CD4-positive, alpha-beta T cell treated with Interleukin-6 at 100 ng/mL for 8 hours (primary cell): ENCODE data around the gene DPYSL4.

Experiments used
- DNase-seq: peaks from one replicate; pipeline ENCODE4 v3.0.0-alpha.2; 2020; ENCODE audit warnings: mixed read lengths, low spot score

The DPYSL4 gene

DNA sequence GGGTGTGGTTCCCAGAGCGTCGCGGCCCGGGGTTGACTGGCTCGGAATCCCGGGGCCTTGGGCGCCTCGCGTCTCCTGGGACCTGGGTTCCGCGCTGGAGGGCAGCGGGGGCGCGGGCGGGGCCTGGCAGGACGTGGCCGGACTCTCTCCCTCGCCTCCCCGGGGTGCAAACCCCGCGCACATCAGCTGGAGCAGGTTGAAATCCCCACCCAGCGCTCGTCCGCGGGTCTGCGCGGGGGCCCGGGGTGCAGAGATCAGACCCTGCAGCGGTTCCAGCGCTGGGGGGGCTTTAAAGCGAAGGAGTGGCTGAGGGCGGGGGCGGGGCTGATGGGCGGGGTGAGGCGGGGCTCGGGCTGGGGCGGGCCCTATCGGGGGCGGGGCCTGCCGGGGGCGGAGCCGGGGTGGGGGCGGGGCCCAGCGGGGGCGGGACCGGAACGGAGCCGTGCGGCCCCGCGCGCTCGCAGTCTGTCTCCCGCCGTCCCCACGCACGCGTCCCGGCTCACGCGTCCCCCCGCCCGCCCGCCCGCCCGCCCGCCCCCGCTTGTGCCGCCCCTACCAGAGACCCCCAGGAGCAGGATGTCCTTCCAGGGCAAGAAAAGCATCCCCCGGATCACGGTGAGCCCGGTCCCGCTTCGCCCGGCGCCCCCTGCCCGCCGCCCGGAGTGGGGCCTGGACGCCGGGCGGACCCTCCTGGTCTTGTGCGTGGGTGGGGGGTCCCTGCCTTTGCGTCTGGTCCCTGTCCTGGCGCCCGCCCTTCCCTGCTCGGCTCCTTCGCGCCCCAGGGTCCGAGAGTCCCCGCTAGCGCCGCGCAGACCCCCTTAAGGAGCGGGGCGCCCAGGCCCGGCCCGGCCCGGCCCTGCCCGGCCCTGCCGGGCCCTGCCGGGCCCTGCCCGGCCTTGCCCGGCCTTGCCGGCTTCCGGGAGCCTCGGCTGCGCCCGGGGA, at the start of gene DPYSL4:
Gene DPYSL4 (plus strand): TSS at position 461 of the 942 bp plus-strand sequence. CDS start 116 bp downstream, at position 577.
- DNase-seq: peak; percentile 40

DNA sequence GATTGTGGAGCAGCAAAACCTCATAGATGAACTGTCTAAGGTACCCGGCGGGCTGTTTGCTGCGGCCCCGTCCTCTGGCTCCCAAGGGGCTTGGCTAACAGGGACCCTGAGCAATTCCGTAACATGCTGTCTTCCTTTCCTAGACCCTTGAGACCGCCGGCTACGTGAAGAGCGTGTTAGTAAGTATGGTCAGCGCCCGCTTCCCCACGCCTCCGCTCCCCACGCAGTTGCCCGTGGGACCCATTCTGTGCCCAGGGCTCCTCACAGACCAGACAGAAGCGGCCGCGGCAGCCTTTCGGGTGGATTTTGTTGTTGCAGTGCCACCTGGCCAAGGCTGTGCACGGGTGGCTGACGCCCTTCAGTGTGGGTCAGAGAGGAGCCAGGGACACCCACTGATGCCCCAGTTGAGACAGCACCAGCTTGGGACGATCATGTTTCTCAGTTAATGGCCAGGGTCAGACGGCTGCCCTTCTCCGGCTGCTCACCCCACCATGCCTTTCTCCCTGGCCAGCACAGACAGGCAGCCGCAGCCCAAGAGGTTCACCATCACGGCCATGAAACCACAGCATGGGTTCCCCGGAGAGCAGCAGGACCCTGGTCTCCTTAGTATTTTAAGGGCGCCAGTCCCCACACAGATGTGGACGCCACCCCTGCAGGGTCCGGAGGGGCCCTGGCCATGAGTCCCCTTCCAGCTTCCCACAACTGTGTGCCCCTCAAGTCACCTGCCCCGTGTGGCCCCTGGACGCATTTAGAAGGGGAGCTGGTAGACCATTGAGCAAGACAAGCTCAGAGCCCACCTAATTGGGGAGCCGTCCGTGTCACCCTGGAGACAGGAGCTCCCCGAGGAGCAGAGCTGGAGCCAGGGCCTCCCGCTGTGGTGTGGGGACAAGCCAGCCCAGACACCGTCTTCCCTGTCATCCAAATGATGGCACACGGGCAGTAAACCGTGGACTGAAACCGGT, 49.4 kb upstream of the DPYSL4 start:
- DNase-seq: no peak

DNA sequence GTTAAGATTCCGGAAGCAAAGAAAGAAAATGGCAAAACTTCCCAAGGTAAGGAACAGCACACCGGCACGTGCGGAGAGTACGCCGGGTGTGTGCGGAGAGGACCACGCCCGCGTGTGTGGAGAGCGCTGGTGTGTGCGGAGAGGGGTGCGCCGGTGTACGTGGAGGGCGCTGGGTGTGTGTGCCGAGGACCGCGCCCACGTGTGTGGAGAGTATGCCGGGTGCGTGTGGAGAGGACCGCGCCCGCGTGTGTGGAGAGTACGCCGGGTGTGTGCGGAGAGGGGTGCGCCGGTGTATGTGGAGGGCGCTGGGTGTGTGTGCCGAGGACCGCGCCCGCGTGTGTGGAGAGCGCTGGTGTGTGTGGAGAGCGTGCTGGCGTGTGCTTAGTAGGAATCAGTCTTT, 48.6 kb upstream of the DPYSL4 start:
- no peak for DNase-seq

DNA sequence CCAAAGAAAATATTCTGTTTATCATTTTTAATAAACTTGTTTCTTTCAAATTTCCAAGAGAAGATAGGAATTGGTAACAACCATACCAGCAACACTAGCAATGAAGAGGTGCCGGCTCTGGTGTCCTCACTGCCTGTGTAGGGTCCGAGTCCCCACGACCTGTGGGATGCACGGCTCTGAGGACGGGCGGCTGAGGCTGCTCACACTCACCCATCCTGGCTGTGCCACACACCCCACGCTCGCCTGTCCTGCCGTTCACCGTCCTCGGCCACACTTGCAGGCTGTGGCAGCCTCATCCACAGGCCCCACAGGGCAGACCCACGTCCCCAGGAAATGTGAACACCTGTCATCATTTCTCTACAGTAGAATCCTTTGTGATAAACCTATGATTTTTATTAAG, 48.2 kb upstream of the DPYSL4 start:
- no peak for DNase-seq

DNA sequence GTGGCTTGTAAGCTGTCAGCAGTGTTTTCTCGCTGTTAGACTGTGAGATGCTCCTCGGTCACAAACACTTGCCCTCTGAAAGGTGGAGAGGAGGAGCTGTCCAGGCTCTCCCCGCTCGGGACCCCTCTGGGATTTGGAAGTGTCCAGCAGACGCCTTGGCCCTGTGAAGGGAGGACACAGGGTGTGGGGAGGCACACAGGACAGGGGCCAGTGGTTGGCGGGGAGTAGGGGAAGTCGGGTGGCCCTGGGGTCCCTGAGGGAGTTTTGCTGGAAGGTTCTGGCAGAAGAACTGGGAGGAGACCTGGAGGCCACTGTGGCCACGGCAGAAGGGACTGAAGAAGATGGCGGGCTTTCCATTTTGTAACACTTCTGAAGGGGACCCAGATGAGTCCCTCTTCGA, 47.2 kb upstream of the DPYSL4 start:
- no peak for DNase-seq

DNA sequence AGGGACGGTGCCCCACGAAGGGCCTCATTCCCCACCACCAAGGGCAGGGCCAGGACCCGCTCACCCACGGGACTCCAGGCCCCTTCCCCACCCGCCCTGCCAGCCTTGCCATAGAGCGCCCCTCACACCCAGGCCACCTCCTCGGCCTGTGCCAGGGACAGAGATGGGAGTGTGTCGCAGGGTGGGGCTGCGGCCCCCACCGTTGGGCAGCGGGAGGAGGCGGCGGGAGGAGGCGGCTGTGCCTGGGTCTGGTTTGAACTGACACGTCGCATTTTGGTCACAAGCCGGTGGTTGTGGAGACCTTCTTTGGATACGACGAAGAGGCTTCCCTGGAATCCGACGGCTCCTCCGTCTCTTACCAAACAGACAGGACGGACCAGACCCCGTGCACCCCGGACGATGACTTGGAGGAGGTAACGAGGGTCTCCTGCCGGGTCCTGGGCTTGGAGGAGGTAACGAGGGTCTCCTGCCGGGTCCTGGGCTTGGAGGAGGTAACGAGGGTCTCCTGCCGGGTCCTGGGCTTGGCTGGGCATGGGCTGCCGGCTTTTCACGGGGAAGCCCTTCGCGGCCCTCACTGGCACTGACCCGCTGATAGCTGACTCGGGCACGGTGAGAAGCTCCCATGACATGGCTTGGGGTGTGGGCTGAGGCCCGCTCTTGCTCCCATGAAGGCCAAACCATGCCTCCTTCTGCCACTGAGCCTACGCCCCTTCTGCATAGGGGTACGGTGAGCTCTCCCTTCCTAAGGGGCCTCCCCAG, 46.4 kb upstream of the DPYSL4 start:
- DNase-seq: no peak

DNA sequence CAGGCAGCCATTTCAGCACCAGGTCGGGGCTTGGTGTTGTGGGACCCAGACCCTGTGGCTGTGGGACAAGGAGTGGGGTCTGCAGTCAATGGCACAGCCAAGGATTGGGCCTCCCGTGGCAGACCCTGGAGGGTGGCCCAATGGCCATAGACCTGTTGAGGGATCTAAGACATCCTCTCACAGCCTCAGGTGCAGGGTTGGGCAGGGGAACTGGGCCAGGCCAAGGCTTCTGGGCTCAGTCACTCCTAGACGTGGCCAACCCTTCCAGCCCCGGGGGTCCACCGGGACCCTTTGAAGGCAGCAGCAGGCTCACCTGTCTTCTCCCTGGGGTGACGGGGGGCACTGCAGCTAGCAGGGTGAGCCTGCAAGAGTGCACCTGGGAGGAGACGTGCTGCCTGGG, 45.7 kb upstream of the DPYSL4 start:
- DNase-seq: no peak

DNA sequence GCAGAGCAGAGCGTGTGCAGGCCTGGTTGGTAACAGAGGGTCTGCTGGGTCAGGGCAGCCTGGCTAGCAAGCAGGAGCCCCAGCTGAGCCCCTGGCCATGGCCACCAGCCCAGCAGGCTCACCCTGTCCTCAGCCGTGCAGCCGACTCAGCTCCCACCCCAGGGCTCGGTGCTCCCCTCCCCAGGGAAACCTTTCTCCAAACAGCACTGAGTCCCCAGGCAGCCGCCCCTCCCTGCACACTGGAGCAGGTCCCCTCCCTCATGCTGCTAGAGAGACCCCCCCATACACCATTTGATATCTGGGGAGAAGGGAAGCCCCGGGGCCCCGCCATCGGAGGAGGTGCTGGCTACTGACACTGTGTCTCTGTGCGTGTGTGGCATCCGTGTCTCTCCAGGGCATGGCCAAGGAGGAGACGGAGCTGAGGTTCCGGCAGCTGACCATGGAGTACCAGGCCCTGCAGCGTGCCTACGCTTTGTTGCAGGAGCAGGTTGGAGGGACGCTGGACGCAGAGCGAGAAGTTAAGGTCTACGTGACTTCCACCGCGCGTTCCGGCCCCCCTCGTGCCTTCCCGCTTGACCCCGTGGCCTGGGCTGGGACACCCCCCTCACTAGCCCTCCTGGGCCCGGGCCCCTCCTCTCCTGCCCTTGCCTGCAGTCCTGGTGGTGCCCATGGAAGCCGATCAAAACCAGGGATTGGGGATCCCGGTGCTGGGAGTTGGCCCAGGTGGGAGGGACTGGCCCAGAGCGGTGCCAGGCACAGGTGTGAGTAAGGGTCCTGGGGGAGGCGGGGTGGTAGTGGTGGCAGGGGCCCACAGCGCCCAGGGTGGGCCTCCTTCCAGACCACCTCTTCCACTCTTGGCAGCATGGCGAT, 45.0 kb upstream of the DPYSL4 start:
- DNase-seq: no peak

DNA sequence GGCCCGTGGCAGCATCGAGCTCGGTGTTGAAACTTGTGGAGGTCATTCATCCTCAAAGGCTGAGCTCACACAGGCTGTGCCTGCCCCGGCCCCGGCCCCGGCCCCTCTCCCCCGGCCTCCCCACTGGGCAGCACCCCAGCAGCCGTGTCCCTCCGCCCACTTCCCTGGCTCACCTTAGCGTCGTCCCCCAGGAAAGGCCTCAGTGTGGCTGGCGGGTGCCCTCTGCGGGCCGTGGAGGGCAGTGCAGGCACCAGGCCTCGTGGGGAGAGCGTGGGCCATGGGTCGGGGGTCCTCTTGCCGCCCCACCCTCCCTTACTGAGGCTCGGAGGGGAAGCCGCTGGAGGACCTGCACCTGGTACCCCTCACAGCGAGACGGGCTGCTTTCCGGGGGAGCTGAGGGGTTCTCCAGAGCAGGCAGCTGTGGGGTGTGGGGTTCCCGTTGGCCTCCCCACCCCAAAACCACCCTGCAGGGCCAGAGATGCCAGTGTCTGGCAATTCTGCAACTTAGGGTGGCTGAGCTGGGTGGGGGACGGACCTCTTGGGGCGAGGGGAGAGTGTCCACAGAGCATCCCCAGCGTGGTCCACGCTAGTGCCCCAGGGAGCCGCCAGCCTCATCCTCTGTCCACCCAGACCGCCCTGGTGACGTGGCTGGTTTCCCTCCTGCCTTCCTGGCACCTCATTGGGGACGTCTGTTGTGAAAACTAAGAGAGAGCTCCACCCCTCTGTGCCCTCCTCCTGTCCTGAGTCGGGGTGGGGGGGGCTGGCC, 44.2 kb upstream of the DPYSL4 start:
- peak; percentile 42 for DNase-seq

DNA sequence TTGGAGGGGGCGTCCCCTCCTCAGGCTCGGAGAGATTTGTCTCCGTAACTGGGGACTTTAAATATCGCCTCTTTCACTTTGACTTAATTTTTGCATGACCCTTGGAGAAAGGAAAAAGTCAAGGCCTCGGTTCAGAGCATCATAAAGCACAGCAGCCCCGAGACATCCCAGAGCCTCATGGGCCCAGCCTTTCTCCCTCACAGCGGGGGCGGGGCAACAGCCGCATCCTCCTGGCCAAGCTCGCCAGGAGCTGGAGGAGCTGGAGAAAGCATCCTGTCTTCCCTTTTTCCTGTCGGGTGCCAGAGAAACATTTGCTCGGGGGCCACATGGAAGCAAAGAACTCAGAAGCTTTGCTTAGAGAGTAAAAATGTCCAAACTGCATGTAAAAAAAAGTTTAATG, 43.6 kb upstream of the DPYSL4 start:
- no peak for DNase-seq

DNA sequence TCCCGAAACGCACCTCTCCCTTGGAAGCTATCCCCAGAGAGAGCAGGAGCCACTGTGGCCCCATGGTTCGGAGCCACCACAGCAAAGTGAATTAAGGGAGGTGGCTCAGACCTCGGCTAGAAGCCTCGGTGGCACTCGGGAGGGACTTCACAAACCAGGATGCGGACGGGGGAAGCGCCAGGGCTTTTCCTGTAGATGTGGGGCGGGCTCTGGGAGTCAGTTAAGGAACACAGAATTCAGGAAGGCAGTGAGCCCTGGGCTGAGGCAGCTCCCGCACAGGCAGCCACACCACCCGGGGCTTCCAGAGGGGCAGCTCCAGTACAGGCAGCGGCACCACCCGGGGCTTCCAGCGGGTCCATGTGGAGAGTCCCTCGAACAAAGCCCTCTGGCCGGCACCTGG, 42.7 kb upstream of the DPYSL4 start:
- no peak for DNase-seq

DNA sequence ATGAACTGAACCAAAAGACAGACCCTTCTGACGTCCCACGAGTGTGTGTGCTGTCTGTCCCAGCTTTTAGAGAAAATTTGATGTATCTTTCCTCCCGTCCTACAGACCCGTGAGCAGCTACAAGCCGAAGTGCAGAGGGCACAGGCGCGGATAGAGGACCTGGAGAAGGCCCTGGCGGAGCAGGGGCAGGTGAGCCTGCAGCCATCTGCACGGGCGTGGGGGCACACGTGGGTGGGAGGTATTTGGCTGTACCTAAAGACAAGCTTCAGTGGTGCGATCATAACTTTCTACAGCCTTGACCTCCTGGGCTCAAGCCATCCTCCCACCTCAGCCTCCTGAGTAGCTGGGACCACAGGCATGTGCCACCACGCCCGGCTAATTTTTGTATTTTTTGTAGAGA, 41.7 kb upstream of the DPYSL4 start:
- no peak for DNase-seq

DNA sequence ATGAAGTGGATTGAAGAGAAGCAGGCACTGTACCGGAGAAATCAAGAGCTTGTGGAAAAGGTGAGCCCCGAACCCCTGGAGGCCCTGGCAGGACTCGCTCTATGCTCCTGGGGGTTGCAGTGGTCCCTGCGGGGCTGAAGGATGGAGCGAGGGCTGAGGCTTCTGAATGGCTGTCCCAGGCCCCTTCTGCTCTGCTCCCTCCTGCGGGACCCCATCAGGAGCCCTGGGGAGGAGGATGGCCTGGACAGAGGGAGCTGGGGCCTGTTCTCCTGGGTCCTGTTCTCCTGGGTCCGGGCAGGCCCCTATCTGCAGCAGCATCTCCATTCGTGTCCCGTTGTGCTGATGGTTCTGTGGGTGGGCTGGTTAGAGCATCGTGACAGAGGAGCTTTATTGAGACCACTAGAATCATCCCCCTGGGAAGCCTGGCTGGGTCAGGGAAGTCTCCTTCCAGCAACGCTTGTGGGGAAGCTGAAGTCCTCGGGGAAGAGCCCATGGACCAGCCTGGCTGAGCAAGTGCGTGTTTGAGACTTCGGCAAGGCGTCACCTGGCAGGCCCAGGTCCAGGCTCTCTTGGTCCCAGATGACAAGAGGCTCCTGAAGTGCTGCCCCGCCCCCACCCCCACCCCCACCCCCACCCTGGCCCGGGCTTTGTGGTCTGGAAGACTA, 41.1 kb upstream of the DPYSL4 start:
- no peak for DNase-seq

DNA sequence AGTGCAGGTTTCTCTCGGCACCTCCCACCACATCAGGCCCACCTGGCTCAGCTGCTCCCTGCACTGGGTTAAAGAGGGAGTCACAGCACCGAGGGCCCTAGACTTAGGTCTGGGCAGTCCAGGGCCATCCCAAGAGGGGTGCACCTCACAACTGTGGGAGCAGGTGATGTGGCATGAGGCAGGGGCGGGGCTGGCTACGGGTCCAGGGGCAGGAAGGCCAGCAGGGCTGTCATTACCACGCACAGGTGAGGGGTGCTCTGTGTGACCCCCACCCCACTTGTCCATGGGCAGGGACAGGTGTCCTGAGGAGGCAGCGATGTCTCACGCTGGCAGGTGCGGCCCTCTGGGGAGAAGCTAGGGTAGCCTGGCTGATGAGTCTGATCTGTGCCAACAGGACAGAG, 40.5 kb upstream of the DPYSL4 start:
- no peak for DNase-seq

DNA sequence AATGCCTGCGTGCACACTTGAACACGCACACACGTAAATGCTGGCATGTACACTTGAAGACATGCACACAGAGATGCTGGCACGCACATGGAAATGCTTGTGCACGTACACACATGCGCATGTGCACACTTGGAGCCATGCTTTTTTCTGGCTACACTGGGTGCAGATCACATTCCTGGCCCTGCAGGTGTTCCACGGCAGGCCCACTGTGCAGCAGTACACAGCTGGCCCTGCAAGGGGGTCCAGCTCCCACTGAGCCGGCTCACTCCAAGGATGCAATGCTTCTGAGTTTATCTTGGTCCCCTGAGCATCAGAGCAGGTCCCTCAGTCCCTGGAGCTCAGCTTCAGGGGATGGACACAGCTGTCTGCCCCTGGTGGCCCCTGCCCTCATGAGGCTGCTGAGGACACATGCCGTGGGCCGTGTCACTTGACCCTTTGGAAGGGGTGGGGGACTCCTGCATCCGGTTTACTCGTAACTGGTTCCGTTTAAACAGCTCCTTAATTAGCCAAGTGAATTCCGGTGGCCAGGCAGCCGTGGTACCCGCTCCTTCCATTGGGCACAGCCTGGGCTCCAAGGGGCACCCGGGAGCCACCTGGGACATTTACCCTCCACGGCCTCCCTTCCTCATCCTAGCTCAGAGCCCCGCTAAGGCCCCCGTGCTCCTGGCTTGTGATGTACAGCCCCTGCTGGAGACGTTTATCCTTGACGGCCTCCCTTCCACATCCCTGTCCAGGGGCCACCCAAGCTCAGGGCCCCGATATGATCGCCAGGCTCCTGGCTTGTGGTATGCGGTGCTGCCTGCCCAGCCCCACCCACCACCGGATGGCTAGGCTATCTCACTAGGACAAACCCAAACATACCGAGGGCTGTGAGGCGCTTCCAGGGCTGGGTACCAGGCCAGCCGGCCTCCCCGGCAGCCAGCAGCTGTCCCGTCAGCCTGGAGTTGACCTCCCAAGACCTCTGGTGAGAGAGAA, 39.5 kb upstream of the DPYSL4 start:
- DNase-seq: no peak

DNA sequence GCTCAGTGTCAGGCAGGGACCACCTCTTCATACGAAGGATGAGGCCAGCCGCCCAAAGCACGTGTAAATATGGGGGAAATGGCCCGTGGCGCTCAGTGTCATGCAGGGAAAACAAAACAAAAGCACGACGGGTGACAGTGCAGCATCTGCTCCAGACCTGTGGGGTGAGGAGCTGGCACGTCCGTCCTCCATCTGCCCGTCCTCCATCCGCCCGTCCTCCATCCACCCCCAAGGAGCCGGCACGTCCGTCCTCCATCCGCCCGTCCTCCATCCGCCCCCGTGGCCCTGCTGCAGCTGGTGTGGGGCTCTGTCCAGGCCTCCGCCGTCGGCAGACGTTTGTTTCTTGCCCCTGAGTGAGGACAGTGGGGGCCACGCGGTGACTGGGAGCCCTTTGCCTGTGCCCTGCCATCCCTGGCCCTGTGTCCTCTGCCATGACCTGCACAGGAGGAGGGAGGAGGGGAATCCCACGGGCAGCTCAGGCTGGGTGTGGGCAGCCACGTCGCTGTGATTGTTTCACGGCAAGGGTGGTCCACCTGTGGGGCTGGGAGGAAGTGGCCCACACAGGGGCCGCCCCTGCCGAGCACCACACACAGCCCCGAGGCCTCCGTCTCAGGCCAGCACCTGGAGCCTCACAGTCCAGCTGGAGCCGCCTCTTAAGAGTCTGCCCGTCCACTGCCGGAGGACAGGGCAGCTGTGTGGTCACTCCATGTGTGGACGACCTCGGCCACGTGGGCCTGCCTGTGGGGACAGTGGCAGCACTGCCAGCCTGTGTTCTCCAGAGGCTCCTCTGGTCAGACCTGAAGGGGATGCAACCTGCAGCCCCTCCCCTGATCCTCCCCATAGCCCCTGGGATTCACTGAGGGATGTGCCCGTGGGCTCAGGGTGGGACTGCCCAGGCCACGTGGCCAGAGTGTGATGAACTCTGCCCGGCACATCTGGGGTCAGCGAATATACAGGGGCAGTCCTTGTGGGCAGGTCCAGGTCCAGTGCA, 38.2 kb upstream of the DPYSL4 start:
- no peak for DNase-seq

DNA sequence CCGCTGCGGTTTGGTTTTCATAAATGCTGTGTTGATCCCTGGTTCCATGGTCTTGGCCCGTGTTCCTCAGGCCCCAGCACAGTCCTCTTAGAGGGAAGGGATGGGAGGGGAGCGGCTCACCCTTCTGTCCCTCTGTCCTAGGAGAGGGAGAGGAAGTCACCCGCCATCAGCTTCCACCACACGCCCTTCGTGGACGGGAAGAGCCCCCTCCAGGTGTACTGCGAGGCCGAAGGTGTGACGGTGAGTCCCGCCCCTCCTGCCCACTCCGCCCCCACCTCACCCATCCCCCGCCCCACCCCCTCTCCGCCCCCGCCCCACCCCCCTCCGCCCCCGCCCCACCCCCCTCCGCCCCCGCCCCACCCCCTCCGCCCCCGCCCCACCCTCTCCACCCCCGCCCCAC, 37.5 kb upstream of the DPYSL4 start:
- DNase-seq: no peak
